AML-193 (cell line): Measurements from ENCODE around the gene RSRC1.
"Not testable (repeated sequence)": the region's sequence is repeated elsewhere in the genome, so short reads cannot be mapped to it uniquely, and the experiment has no call there.

Experiments
- DNase-seq, 2 experiments: peaks; one replicate each; lab custom pipeline; 2025; lab: John Stamatoyannopoulos, UW

The RSRC1 gene

GRCh38 chr3:158228942-158229341, 119.1 kb downstream of the RSRC1 start:
- not testable (repeated sequence) for DNase-seq

GRCh38 chr3:158233791-158234190, 123.9 kb downstream of the RSRC1 start:
- no peak for DNase-seq

GRCh38 chr3:158244274-158244673, 134.4 kb downstream of the RSRC1 start:
- DNase-seq: no peak

- DNase-seq: no peak
Measured at GRCh38 chr3:158247288-158247687, 137.4 kb downstream of the RSRC1 start.

- DNase-seq: no peak
Measured at GRCh38 chr3:158248261-158248660, 138.4 kb downstream of the RSRC1 start.

GRCh38 chr3:158249183-158249582, 139.3 kb downstream of the RSRC1 start:
- no peak for DNase-seq

GRCh38 chr3:158258619-158259018, 148.7 kb downstream of the RSRC1 start:
- DNase-seq: no peak

- no peak for DNase-seq
Measured at GRCh38 chr3:158260392-158260791, 150.5 kb downstream of the RSRC1 start.

- peak; percentile 25 to 31 for DNase-seq
Measured at GRCh38 chr3:158261371-158261991, 151.6 kb downstream of the RSRC1 start.

- DNase-seq: no peak
Measured at GRCh38 chr3:158264894-158265293, 155.0 kb downstream of the RSRC1 start.

GRCh38 chr3:158267015-158267414, 157.1 kb downstream of the RSRC1 start:
- DNase-seq: peak in 1 of 2 experiments; percentile 12

- no peak for DNase-seq
Measured at GRCh38 chr3:158269942-158270341, 160.1 kb downstream of the RSRC1 start.

- DNase-seq: no peak
Measured at GRCh38 chr3:158272081-158272480, 162.2 kb downstream of the RSRC1 start.

GRCh38 chr3:158273656-158274055, 163.8 kb downstream of the RSRC1 start:
- no peak for DNase-seq

GRCh38 chr3:158278187-158278586, 168.3 kb downstream of the RSRC1 start:
- DNase-seq: no peak

GRCh38 chr3:158279609-158280008, 169.7 kb downstream of the RSRC1 start:
- DNase-seq: peak; percentile 84 to 90

GRCh38 chr3:158295771-158296170, 185.9 kb downstream of the RSRC1 start:
- DNase-seq: no peak

- no peak for DNase-seq
Measured at GRCh38 chr3:158297940-158298339, 188.1 kb downstream of the RSRC1 start.

- DNase-seq: no peak
Measured at GRCh38 chr3:158308236-158308928, 198.5 kb downstream of the RSRC1 start.

- no peak for DNase-seq
Measured at GRCh38 chr3:158312560-158313141, 202.8 kb downstream of the RSRC1 start.

GRCh38 chr3:158313338-158313927, 203.5 kb downstream of the RSRC1 start:
- DNase-seq: peak; percentile 40 to 59

- DNase-seq: no peak
Measured at GRCh38 chr3:158314426-158315357, 204.8 kb downstream of the RSRC1 start.
